HG02885 (cell line): ENCODE results near the gene OLAH.
A peak's percentile ranks its signal among the peaks of the same experiment; 100 is the strongest.

ENCODE experiments used
- ATAC-seq: cut with Tn5 transposase; IDR thresholded peaks from one replicate; pipeline ENCODE4 v1.9.1; 2021; ENCODE audit warnings: mild to moderate bottlenecking; ENCODE audit not compliant: unreplicated experiment, poor library complexity

Gene OLAH

GRCh38 chr10:15122477-15123030 lies 78.8 kb downstream of the OLAH start:
- ATAC-seq: peak; percentile 88
